ENCODE data around the gene LAMA2. TPM values are rescaled to one million over a fixed set of nuclear protein-coding genes. Genes with fewer than 3 reads are reported as not detected.

The LAMA2 gene
- total RNA-seq, 4 donors from 2014 or later: 23.4 to 80.8 (median 28.2) TPM

DNA sequence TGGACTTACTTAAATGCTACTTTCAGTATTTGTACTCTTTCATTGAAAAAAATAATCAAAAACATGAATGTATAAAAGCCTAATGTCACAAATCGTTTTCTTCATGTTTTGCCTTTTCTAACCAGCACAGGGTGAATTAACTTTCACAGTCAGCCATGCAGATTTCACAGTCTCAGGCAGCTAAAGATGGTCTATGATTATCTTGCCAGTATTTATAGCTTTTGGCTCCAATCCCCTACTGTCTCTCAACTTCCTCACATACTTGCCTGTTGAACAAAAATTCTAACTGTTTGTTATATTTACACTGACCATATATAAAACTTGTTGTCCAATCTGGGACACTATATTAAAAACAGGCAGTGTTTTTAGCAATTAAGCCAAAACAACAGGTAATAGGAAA is 468.9 kb downstream of the LAMA2 start:
- no peak overlapping the region for H3K4me3 ChIP-seq (ENCODE audit: low read depth, poor library complexity, severe bottlenecking)
- 21 to 29% methylated on average over 1 of the region's 1 CpG for WGBS, 2 donors
- TF ChIP-seq CTCF (IDR thresholded peaks at IDR 0.05) (no peak), POLR2A (IDR thresholded peaks at IDR 0.05) (no peak)
- DNase-seq (ENCODE audit: low spot score in 2 of 2): no peak
- intact Hi-C loops (cut with DNase I; ENCODE audit: low total_unique reads): no loop called here

- no peak overlapping the region for H3K4me3 ChIP-seq (ENCODE audit: low read depth, poor library complexity, severe bottlenecking)
- 40 to 48% methylated on average over 9 of the region's 9 CpGs for WGBS, 2 donors
- no peak for TF ChIP-seq CTCF (IDR thresholded peaks at IDR 0.05)
- TF ChIP-seq POLR2A (IDR thresholded peaks at IDR 0.05): no peak
- intact Hi-C loops (cut with DNase I; ENCODE audit: low total_unique reads): no loop called here
- DNase-seq (ENCODE audit: low spot score in 2 of 2): peak in 1 of 2 donors; percentile 66
Measured at GRCh38 chr6:129353067-129353466, 470.1 kb downstream of the LAMA2 start.

DNA sequence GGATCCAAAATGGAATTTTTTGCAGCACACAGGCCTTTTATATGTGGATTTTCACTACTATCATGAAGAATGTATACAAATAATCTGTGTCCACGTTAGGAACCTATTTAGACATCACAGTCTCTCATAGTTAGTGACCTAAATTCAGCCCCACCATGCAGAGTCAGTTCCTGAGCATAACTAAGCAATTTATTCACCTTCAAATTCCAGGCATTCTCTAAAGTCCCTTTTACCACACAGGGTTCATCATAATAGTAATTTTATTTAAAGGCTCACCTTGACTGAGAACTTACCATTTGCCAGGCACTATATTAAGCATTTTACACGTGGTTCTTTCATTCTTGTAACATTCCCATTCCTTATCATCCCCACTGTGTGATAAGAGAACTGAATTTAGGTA is 473.2 kb downstream of the LAMA2 start:
- intact Hi-C loops (cut with DNase I; ENCODE audit: low total_unique reads): no loop called here
- no peak overlapping the region for H3K4me3 ChIP-seq (ENCODE audit: low read depth, poor library complexity, severe bottlenecking)
- 70 to 78% methylated on average over 2 of the region's 2 CpGs for WGBS, 2 donors
- no peak for DNase-seq (ENCODE audit: low spot score in 2 of 2)
- no peak for TF ChIP-seq CTCF (IDR thresholded peaks at IDR 0.05)
- no peak for TF ChIP-seq POLR2A (IDR thresholded peaks at IDR 0.05)

DNA sequence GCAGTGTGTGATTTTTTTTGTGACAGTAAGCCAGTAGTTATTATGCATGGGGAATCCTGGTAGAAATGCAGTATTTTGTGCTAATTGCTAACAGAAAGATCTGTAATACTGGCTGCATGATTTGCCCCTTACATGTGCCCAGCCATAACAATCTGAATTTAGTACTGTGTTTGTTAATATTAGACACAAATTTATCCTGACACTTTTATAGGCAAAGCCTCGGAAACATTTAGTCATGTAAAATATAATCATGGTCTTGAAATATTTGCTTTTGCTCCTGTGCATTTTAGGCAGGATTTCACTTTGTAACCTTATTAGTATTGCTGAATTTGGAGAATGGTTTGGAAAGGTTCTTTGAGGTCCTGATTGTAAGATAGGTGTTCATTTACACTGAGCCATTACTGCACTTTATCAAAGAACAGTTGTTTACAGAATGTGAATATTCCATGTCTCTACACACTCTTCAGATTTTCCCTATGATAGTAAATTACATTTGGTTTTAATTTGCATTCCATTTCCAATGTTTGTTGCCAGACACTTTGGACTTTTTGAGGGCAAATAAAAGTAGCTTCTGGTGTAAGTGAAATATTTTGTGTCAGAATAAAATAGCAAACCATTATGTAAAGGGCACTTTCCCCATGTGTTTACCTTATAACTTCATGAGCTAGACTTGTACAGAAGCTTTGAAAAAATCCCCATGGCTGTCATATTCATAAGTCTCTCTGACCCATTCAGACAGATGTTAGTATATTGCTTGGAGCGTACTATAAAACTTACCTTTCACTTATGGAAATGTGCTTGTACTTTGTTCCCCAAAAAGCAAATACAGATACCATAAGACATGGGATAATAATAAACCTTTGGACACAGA is 477.1 kb downstream of the LAMA2 start:
- DNase-seq (ENCODE audit: low spot score in 2 of 2): no peak
- intact Hi-C loops (cut with DNase I; ENCODE audit: low total_unique reads): no loop called here
- TF ChIP-seq POLR2A (IDR thresholded peaks at IDR 0.05): no peak
- TF ChIP-seq CTCF (IDR thresholded peaks at IDR 0.05): no peak
- WGBS, 2 donors: 71 to 72% methylated on average over 2 of the region's 2 CpGs
- H3K4me3 ChIP-seq (ENCODE audit: low read depth, poor library complexity, severe bottlenecking): no peak overlapping the region

- WGBS, 2 donors: 81 to 85% methylated on average over 2 of the region's 2 CpGs
- intact Hi-C loops (cut with DNase I; ENCODE audit: low total_unique reads): no loop called here
- no peak for TF ChIP-seq POLR2A (IDR thresholded peaks at IDR 0.05)
- no peak for TF ChIP-seq CTCF (IDR thresholded peaks at IDR 0.05)
- DNase-seq (ENCODE audit: low spot score in 2 of 2): no peak
- H3K4me3 ChIP-seq (ENCODE audit: low read depth, poor library complexity, severe bottlenecking): no peak overlapping the region
Measured at GRCh38 chr6:129360682-129360955, 477.7 kb downstream of the LAMA2 start.

GRCh38 chr6:129364037-129364436 is 481.1 kb downstream of the LAMA2 start:
- no peak for DNase-seq (ENCODE audit: low spot score in 2 of 2)
- intact Hi-C loops (cut with DNase I; ENCODE audit: low total_unique reads): no loop called here
- TF ChIP-seq CTCF (IDR thresholded peaks at IDR 0.05) (no peak), POLR2A (IDR thresholded peaks at IDR 0.05) (no peak)
- H3K4me3 ChIP-seq (ENCODE audit: low read depth, poor library complexity, severe bottlenecking): no peak overlapping the region
- 93 to 94% methylated on average over 3 of the region's 3 CpGs for WGBS, 2 donors
